ENCODE measurements around the gene ANXA1. TPM values are rescaled to one million over a fixed set of nuclear protein-coding genes. Genes with fewer than 3 reads are reported as not detected.

Gene ANXA1
- total RNA-seq, 2 experiments from 2014 or later, result 33.5 to 36.5 TPM

DNA sequence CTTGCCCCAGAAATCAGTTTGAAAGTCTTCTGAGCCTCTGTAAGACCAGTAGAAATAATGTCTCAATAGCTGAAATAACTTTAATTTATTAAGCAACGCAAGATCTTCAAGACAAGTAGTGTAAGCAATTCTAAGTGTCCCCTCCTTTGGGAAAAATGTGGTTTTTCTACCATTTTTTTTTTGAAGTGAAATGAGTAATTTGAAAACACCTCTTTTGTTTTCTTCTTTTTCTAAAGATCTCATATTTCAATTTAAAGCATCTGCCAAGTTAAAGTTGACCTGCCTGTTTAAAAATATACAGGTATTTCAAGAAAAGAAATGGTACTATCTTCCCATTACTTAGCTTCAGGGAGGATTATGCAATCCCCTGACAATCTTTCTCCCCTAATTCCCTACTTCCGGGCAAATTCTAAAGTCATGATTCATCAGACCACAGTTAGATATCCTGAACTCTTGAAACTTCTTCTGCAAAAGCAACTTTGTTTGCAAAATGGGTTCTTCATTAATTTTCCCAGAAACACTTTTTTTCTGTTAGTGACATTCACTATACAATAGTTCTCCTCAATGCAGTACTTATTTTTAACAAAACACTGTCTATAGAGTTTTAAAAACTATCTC, 7.8 kb upstream of the ANXA1 start:
- H3K9me3 Mint-ChIP-seq, result peaks cover 2% of the 10 kb centered on the region
- H3K27ac Mint-ChIP-seq, result peak overlapping the region; percentile 23
- peaks cover 38% of the 10 kb centered on the region for H3K4me1 Mint-ChIP-seq (ENCODE audit: low read depth)
- TF ChIP-seq, protein P1, sequence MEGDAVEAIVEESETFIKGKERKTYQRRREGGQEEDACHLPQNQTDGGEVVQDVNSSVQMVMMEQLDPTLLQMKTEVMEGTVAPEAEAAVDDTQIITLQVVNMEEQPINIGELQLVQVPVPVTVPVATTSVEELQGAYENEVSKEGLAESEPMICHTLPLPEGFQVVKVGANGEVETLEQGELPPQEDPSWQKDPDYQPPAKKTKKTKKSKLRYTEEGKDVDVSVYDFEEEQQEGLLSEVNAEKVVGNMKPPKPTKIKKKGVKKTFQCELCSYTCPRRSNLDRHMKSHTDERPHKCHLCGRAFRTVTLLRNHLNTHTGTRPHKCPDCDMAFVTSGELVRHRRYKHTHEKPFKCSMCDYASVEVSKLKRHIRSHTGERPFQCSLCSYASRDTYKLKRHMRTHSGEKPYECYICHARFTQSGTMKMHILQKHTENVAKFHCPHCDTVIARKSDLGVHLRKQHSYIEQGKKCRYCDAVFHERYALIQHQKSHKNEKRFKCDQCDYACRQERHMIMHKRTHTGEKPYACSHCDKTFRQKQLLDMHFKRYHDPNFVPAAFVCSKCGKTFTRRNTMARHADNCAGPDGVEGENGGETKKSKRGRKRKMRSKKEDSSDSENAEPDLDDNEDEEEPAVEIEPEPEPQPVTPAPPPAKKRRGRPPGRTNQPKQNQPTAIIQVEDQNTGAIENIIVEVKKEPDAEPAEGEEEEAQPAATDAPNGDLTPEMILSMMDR (IDR thresholded peaks at IDR 0.05), result no peak
- H3K27me3 Mint-ChIP-seq, result no peaks in the 10 kb centered on the region
- no peak for DNase-seq
- ATAC-seq, result no peak
- intact Hi-C loops (cut with micrococcal nuclease), result no loop called here
- no peaks in the 10 kb centered on the region for H3K36me3 Mint-ChIP-seq (ENCODE audit: low read depth)
- POLR2A ChIA-PET, result no interaction called here
- CTCF ChIA-PET, result interaction anchor here (2.8 kb wide), 1 partner anchor 36 kb away, joined by 13 read pairs; no protein-coding TSS in a partner anchor
- H3K4me3 Mint-ChIP-seq, result no peak overlapping the region

DNA sequence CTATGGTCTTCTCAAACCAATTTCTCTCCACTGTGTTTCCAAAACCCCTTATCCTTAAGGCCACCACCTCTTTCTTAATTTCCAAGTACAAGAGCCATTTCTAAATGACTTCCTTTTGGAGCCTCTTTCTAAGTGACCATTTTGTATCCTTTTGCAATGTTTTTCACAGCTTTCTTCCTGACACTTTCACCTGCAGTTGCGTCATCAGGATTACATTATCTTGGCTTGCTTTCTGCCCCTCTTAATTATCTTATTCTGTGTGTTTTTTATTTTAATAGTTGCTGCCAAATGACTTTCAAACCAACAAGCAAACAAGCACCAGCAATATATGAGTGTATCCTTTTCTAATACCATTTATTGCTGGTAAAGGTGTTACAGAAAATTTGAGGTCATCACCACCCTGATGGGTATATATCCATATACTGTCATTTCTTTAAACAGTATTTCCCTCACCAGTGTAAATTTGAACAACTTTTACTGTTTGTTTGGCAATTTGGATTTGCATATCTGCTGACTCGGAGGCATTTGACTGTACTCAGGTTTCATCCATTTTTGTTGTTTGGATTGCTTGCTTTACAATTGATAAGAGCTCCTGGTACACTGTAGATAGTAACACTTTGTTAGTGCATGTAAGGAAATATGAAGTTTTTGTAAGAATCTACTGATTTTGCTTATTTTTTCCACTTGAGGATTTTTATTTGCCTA, 5.4 kb upstream of the ANXA1 start:
- TF ChIP-seq, protein P1 (IDR thresholded peaks at IDR 0.05), result no peak
- Mint-ChIP-seq H3K9me3 (peaks cover 2% of the 10 kb centered on the region), H3K4me1 (ENCODE audit: low read depth) (peaks cover 54% of the 10 kb centered on the region), H3K4me3 (no peak overlapping the region), H3K36me3 (ENCODE audit: low read depth) (no peaks in the 10 kb centered on the region), H3K27ac (no peak overlapping the region), H3K27me3 (no peaks in the 10 kb centered on the region)
- ATAC-seq (no peak), DNase-seq (no peak)
- ChIA-PET POLR2A (no interaction called here), CTCF (interaction anchor here (1.4 to 2.1 kb wide), 3 partner anchors 15 to 39 kb away, joined by 3 to 11 read pairs (median 4); no protein-coding TSS in a partner anchor)
- intact Hi-C loops (cut with micrococcal nuclease), result no loop called here

DNA sequence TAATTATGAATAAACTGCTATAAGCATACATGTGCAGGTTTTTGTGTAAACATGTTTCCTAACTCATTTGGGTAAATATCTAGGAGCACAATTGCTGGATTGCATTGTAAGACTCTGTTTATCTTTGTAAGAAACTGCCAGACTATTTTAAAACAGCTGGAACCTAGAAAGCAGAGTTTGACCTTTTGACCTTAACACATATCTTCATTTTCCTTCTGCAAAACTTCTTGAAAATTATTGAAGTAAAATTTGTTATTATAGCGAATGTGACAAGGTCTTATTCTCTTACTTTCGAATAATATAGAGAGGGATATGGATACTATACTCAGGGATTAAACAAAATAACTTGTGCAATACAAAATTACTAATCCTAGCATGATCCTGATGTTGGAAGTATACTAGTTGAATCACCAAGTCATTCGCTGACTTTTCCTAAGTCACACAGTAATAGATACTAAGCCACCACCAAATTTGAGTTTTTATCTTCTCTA, 3.2 kb upstream of the ANXA1 start:
- no peak overlapping the region for H3K4me3 Mint-ChIP-seq
- peaks cover 72% of the 10 kb centered on the region for H3K4me1 Mint-ChIP-seq (ENCODE audit: low read depth)
- no peaks in the 10 kb centered on the region for H3K9me3 Mint-ChIP-seq
- H3K36me3 Mint-ChIP-seq (ENCODE audit: low read depth), result no peaks in the 10 kb centered on the region
- intact Hi-C loops (cut with micrococcal nuclease), result no loop called here
- CTCF ChIA-PET, result interaction anchor here (0.8 to 1.9 kb wide), 6 partner anchors 11 to 41 kb away, joined by 3 to 4 read pairs (median 3); no protein-coding TSS in a partner anchor
- TF ChIP-seq, protein P1 (IDR thresholded peaks at IDR 0.05), result no peak
- H3K27ac Mint-ChIP-seq, result peak overlapping the region; percentile 94
- H3K27me3 Mint-ChIP-seq, result no peaks in the 10 kb centered on the region
- no peak for ATAC-seq
- POLR2A ChIA-PET, result no interaction called here
- DNase-seq, result no peak

DNA sequence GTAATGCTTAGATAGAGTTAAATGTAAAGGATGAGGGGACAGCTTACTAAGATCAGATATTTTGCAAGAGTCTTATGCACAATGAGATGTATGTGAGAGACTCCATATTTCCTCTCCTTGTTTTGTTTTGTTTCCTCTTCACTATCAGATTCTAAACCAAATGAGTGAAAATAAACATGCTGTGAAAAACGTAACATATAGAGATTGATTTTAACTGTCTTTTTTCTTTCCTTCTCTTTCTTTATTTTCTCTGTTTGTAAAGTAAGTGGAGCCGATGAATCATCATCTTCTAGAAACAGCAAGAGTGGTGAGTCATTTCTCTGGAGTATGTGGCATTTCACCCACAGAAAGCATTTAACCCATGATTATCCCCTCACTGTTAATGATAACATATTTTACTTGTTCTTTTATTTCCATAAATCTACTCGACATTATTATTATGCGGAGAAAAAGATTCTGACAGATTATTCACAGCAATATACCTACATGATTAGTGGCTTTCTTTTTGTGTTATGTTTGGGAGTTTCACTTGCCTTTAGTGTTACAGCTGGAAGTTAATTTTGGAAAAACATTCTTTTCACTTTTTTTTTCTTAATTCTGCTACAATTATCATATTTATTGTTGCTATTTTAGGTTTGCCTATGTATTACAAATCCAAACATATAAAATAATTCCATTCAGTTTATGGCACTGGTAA, 2.1 kb upstream of the ANXA1 start:
- intact Hi-C loops (cut with micrococcal nuclease), result loop anchor here (1.0 kb wide), 1 partner anchor 17 kb away; no protein-coding TSS in a partner anchor
- Mint-ChIP-seq H3K4me1 (ENCODE audit: low read depth) (peaks cover 71% of the 10 kb centered on the region), H3K9me3 (no peaks in the 10 kb centered on the region), H3K27ac (peak overlapping the region; percentile 94), H3K4me3 (peak overlapping the region; percentile 50), H3K36me3 (ENCODE audit: low read depth) (peaks cover 2% of the 10 kb centered on the region), H3K27me3 (no peaks in the 10 kb centered on the region)
- DNase-seq, result peak; percentile 42
- ChIA-PET POLR2A (interaction anchor here (0.6 kb wide), 1 partner anchor 241 kb away, joined by 3 read pairs; no protein-coding TSS in a partner anchor), CTCF (interaction anchor here (1.5 to 1.9 kb wide), 2 partner anchors 17 kb away, joined by 3 to 4 read pairs; no protein-coding TSS in a partner anchor)
- TF ChIP-seq, protein P1 (IDR thresholded peaks at IDR 0.05), result no peak
- peak; percentile 64 for ATAC-seq
